SH-SY5Y (cell line): Measurements from ENCODE around the gene GCC1.

Source experiments
- GATA2 ChIP-seq: IDR thresholded peaks from 2 replicates; pipeline ENCODE4 v1.6.1; 2011; ENCODE audit warnings: mild to moderate bottlenecking, low read depth, low read length
- GATA3 ChIP-seq: IDR thresholded peaks from 2 replicates; pipeline ENCODE4 v1.6.1; 2011; ENCODE audit warnings: low read depth, mild to moderate bottlenecking, low read length, moderate library complexity

GRCh38 chr7:127535546-127536393 lies 49.6 kb downstream of the GCC1 start:
- no peak for TF ChIP-seq GATA3
- no peak for TF ChIP-seq GATA2
